GM18907 (cell line): Measurements from ENCODE around the gene IL1RAPL1.

Experiments
- ATAC-seq: cut with Tn5 transposase; IDR thresholded peaks from one replicate; pipeline ENCODE4 v1.9.1; 2021; ENCODE audit warnings: mild to moderate bottlenecking, moderate library complexity; ENCODE audit not compliant: unreplicated experiment

Gene IL1RAPL1

GRCh38 chrX:29488919-29489318 lies 901.7 kb downstream of the IL1RAPL1 start:
- ATAC-seq = peak; percentile 65

- ATAC-seq = no peak
Measured at GRCh38 chrX:29490606-29491005, 903.4 kb downstream of the IL1RAPL1 start.

GRCh38 chrX:29491659-29492058 lies 904.4 kb downstream of the IL1RAPL1 start:
- no peak for ATAC-seq

- ATAC-seq = no peak
Measured at GRCh38 chrX:29496636-29497180, 909.5 kb downstream of the IL1RAPL1 start.

GRCh38 chrX:29506729-29507128 lies 919.5 kb downstream of the IL1RAPL1 start:
- no peak for ATAC-seq

- no peak for ATAC-seq
Measured at GRCh38 chrX:29518100-29518499, 930.9 kb downstream of the IL1RAPL1 start.

- peak; percentile 72 for ATAC-seq
Measured at GRCh38 chrX:29528281-29528680, 941.0 kb downstream of the IL1RAPL1 start.

GRCh38 chrX:29530501-29530900 lies 943.3 kb downstream of the IL1RAPL1 start:
- ATAC-seq = no peak

GRCh38 chrX:29531336-29531735 lies 944.1 kb downstream of the IL1RAPL1 start:
- ATAC-seq = peak; percentile 86

GRCh38 chrX:29535212-29536162 lies 948.2 kb downstream of the IL1RAPL1 start:
- peak; percentile 43 for ATAC-seq

GRCh38 chrX:29541038-29541437 lies 953.8 kb downstream of the IL1RAPL1 start:
- ATAC-seq = no peak

- no peak for ATAC-seq
Measured at GRCh38 chrX:29542152-29542551, 954.9 kb downstream of the IL1RAPL1 start.

GRCh38 chrX:29545878-29546277 lies 958.6 kb downstream of the IL1RAPL1 start:
- no peak for ATAC-seq

GRCh38 chrX:29547877-29548276 lies 960.6 kb downstream of the IL1RAPL1 start:
- ATAC-seq = peak; percentile 59

- ATAC-seq = no peak
Measured at GRCh38 chrX:29553542-29553941, 966.3 kb downstream of the IL1RAPL1 start.

GRCh38 chrX:29555465-29556091 lies 968.3 kb downstream of the IL1RAPL1 start:
- peak; percentile 99 for ATAC-seq

GRCh38 chrX:29560065-29560464 lies 972.8 kb downstream of the IL1RAPL1 start:
- no peak for ATAC-seq

- ATAC-seq = no peak
Measured at GRCh38 chrX:29561417-29561816, 974.2 kb downstream of the IL1RAPL1 start.

GRCh38 chrX:29580560-29580959 lies 993.3 kb downstream of the IL1RAPL1 start:
- no peak for ATAC-seq

- no peak for ATAC-seq
Measured at GRCh38 chrX:29581223-29581622, 994.0 kb downstream of the IL1RAPL1 start.

GRCh38 chrX:29587107-29587506 lies 999.9 kb downstream of the IL1RAPL1 start:
- peak; percentile 90 for ATAC-seq

GRCh38 chrX:29590921-29591320 lies 1003.7 kb downstream of the IL1RAPL1 start:
- no peak for ATAC-seq
